A549 (cell line): ENCODE results near the gene TOR2A. TPM values are rescaled to one million over a fixed set of nuclear protein-coding genes. Genes with fewer than 3 reads are reported as not detected.

ENCODE experiments used
- BCL3 ChIP-seq: fragments of >200 bp; sonication (Bioruptor Twin); formaldehyde crosslinking; IDR thresholded peaks from 3 replicates; pipeline ENCODE4 v1.6.1; 2016
- CBX8 ChIP-seq: fragments of 200-600 bp; sonication (generic); IDR thresholded peaks from 2 replicates; pipeline ENCODE4 v1.6.1; 2016
- CEBPB ChIP-seq, 2 experiments: fragments of >200 bp in 1 of 2; sonication (Bioruptor Twin) in 1 of 2; formaldehyde crosslinking in 1 of 2; IDR thresholded peaks; 2 replicates each; pipeline ENCODE4 v1.6.1; 2012 to 2016
- CHD2 ChIP-seq: fragments of 150-350 bp; IDR thresholded peaks from 2 replicates; pipeline ENCODE4 v1.6.1; 2014; ENCODE audit warnings: low read length; ENCODE audit not compliant: partially characterized antibody
- CHD4 ChIP-seq: fragments of 200-600 bp; sonication (generic); IDR thresholded peaks from 2 replicates; pipeline ENCODE4 v1.6.1; 2016; ENCODE audit warnings: antibody characterized with exemption, mild to moderate bottlenecking, borderline replicate concordance
- CTCF ChIP-seq: fragments of >200 bp; sonication (Bioruptor Twin); formaldehyde crosslinking; IDR thresholded peaks from 3 replicates; pipeline ENCODE4 v1.5.1; 2016
- E2F6 ChIP-seq: IDR thresholded peaks from 2 replicates; pipeline ENCODE4 v1.6.1; 2012; ENCODE audit warnings: low read depth, borderline replicate concordance
- EHMT2 ChIP-seq: fragments of 200-600 bp; sonication (generic); IDR thresholded peaks from 2 replicates; pipeline ENCODE4 v1.6.1; 2016; ENCODE audit warnings: antibody characterized with exemption, low read depth, mild to moderate bottlenecking, moderate library complexity
- EP300 ChIP-seq, 2 experiments: fragments of >200 bp; sonication (Bioruptor Twin); formaldehyde crosslinking; IDR thresholded peaks; 2 replicates in 1 of 2; 3 replicates in 1 of 2; pipeline ENCODE4 v1.6.1; 2016 to 2017
- ESRRA ChIP-seq: fragments of 150-350 bp; IDR thresholded peaks from 2 replicates; pipeline ENCODE4 v1.6.1; 2014; ENCODE audit warnings: mild to moderate bottlenecking, low read length, borderline replicate concordance
- FOSB ChIP-seq: fragments of 250-450 bp; sonication (Bioruptor Pico); IDR thresholded peaks from 2 replicates; pipeline ENCODE4 v1.5.0; 2020; ENCODE audit warnings: mild to moderate bottlenecking, moderate library complexity
- GATA3 ChIP-seq: IDR thresholded peaks from 2 replicates; pipeline ENCODE4 v1.6.1; 2012; ENCODE audit warnings: borderline replicate concordance
- HDAC2 ChIP-seq: fragments of 200-600 bp; sonication (generic); IDR thresholded peaks from 2 replicates; pipeline ENCODE4 v1.6.1; 2016
- HOXB5 ChIP-seq: fragments of 250-450 bp; sonication (Bioruptor Pico); IDR thresholded peaks from 2 replicates; pipeline ENCODE4 v1.5.0; 2020; ENCODE audit warnings: mild to moderate bottlenecking, moderate library complexity
- JUN ChIP-seq, 2 experiments: fragments of >200 bp; sonication (Bioruptor Twin); formaldehyde crosslinking; IDR thresholded peaks; 2 replicates in 1 of 2; 3 replicates in 1 of 2; pipeline ENCODE4 v1.6.1; 2016 to 2017
- JUNB ChIP-seq: fragments of >200 bp; sonication (Bioruptor Twin); formaldehyde crosslinking; IDR thresholded peaks from 2 replicates; pipeline ENCODE4 v1.6.1; 2016
- KDM1A ChIP-seq: fragments of 200-600 bp; sonication (generic); IDR thresholded peaks from 2 replicates; pipeline ENCODE4 v1.6.1; 2016; ENCODE audit warnings: low read depth, mild to moderate bottlenecking
- KDM5A ChIP-seq: fragments of 200-600 bp; sonication (generic); IDR thresholded peaks from 2 replicates; pipeline ENCODE4 v1.6.1; 2016; ENCODE audit warnings: antibody characterized with exemption, mild to moderate bottlenecking
- MAFK ChIP-seq: fragments of 450-650 bp; IDR thresholded peaks from 2 replicates; pipeline ENCODE4 v1.6.1; 2014; ENCODE audit not compliant: partially characterized antibody
- MAZ ChIP-seq: fragments of 150-350 bp; IDR thresholded peaks from 2 replicates; pipeline ENCODE4 v1.6.1; 2014; ENCODE audit warnings: antibody characterized with exemption, low read depth, low read length, borderline replicate concordance
- NFE2L2 ChIP-seq: fragments of 150-350 bp; conservative IDR thresholded peaks from 2 replicates; pipeline ENCODE4 v1.6.1; 2014; ENCODE audit warnings: low read length
- NPAS2 ChIP-seq: fragments of 250-450 bp; sonication (Bioruptor Pico); IDR thresholded peaks from 2 replicates; pipeline ENCODE4 v1.8.0; 2022; ENCODE audit warnings: mild to moderate bottlenecking, moderate library complexity, borderline replicate concordance
- PHF8 ChIP-seq: fragments of 200-600 bp; sonication (generic); IDR thresholded peaks from 2 replicates; pipeline ENCODE4 v1.6.1; 2016; ENCODE audit warnings: low read depth, mild to moderate bottlenecking, antibody characterized with exemption, moderate library complexity, borderline replicate concordance
- POLR2AphosphoS2 ChIP-seq: conservative IDR thresholded peaks from 2 replicates; pipeline ENCODE4 v1.6.1; 2012; ENCODE audit warnings: low read length, improper control_type of control experiment, inconsistent platforms
- RARB ChIP-seq: fragments of 250-450 bp; sonication (Bioruptor Pico); IDR thresholded peaks from 2 replicates; pipeline ENCODE4 v1.8.0; 2021; ENCODE audit warnings: mild to moderate bottlenecking, moderate library complexity
- TP53 ChIP-seq: fragments of 250-450 bp; sonication (Bioruptor Pico); IDR thresholded peaks from 2 replicates; pipeline ENCODE4 v1.5.0; 2021; ENCODE audit warnings: mild to moderate bottlenecking, moderate library complexity
- USF2 ChIP-seq: fragments of 450-650 bp; IDR thresholded peaks from 2 replicates; pipeline ENCODE4 v1.6.1; 2014; ENCODE audit warnings: antibody characterized with exemption
- ZC3H11A ChIP-seq: fragments of 450-650 bp; IDR thresholded peaks from 2 replicates; pipeline ENCODE4 v1.6.1; 2014; ENCODE audit warnings: antibody characterized with exemption, mild to moderate bottlenecking
- ZFP36 ChIP-seq: fragments of 450-650 bp; IDR thresholded peaks from 2 replicates; pipeline ENCODE4 v1.6.1; 2014; ENCODE audit warnings: borderline replicate concordance; ENCODE audit not compliant: partially characterized antibody
- polyA plus RNA-seq, 4 experiments: library from polyadenylated mRNA; depleted of rRNA in 3 of 4; stranded (reverse); fragments of >200 nt; fragmentation: RNase III in 1 of 4; extraction: RNeasy Plus Mini Kit Qiagen cat#74134 plus additional on column Dnase treatment in 1 of 4; gene quantifications; 2 replicates in 3 of 4; 3 replicates in 1 of 4; pipeline ENCODE4 v1.2.3, GENCODE V29; 2011 to 2017
- TF ChIP-seq, protein P1 (sequence below): fragments of 250-450 bp; sonication (Bioruptor Pico); IDR thresholded peaks from 2 replicates; pipeline ENCODE4 v1.5.0; 2020; ENCODE audit warnings: low read depth, mild to moderate bottlenecking, moderate library complexity
- TF ChIP-seq, protein P2 (sequence below): fragments of 150-350 bp; IDR thresholded peaks from 2 replicates; pipeline ENCODE4 v1.6.1; 2014; ENCODE audit warnings: low read depth, mild to moderate bottlenecking, low read length

TOR2A gene
- polyA plus RNA-seq, 2 of the 4 experiments (the other 2 are of a cell fraction), result 4.9 to 9.6 TPM

GRCh38 chr9:127715470-127716337 is 19.4 kb downstream of the TOR2A start, which contains the start of the genes PTRH1 and TTC16 (continued):
- TF ChIP-seq, protein P1, sequence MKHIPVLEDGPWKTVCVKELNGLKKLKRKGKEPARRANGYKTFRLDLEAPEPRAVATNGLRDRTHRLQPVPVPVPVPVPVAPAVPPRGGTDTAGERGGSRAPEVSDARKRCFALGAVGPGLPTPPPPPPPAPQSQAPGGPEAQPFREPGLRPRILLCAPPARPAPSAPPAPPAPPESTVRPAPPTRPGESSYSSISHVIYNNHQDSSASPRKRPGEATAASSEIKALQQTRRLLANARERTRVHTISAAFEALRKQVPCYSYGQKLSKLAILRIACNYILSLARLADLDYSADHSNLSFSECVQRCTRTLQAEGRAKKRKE (CRISPR knock-in tag), result no peak
- TF ChIP-seq PHF8 (peak; percentile 53; the same call in 1 of the 2 replicates), CBX8 (no peak), ZFP36 (no peak), USF2 (no peak), E2F6 (peak; percentile 57; the same call in 1 of the 2 replicates), GATA3 (no peak), CHD4 (no peak), EHMT2 (no peak), NPAS2 (CRISPR knock-in tag) (no peak), POLR2AphosphoS2 (no peak), ESRRA (no peak), ZC3H11A (no peak), KDM1A (no peak), HDAC2 (no peak), BCL3 (peak; percentile 30; the same call in 1 of the 3 replicates), RARB (CRISPR knock-in tag) (no peak), CTCF (no peak), MAZ (no peak), CEBPB (IDR thresholded peaks at IDR 0.05) (no peak), EP300 (IDR thresholded peaks at IDR 0.05) (no peak), JUNB (no peak), TP53 (no peak), HOXB5 (CRISPR knock-in tag) (no peak), CHD2 (no peak), MAFK (no peak), KDM5A (no peak), FOSB (no peak), NFE2L2 (no peak), JUN (IDR thresholded peaks at IDR 0.05) (no peak; a peak in 2 of 5 replicates)
- TF ChIP-seq, protein P2, sequence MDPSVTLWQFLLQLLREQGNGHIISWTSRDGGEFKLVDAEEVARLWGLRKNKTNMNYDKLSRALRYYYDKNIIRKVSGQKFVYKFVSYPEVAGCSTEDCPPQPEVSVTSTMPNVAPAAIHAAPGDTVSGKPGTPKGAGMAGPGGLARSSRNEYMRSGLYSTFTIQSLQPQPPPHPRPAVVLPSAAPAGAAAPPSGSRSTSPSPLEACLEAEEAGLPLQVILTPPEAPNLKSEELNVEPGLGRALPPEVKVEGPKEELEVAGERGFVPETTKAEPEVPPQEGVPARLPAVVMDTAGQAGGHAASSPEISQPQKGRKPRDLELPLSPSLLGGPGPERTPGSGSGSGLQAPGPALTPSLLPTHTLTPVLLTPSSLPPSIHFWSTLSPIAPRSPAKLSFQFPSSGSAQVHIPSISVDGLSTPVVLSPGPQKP, result no peak
